Heart left ventricle (tissue), 13 donors: Measurements from ENCODE around the gene RPS14.

Experiments
- CTCF ChIP-seq, 12 donors: fragments of 200-600 bp; sonication (generic) in 4 of 12; IDR thresholded peaks; one replicate each; pipeline versions ENCODE4 v1.5.0 to v1.8.0; 2018 to 2022; ENCODE audit warnings: antibody characterized with exemption in 12 of 12, mild to moderate bottlenecking in 5 of 12
- POLR2A ChIP-seq, 2 donors: fragments of 450-650 bp; IDR thresholded peaks; one replicate each; pipeline ENCODE4 v1.6.1; 2017; ENCODE audit warnings: antibody characterized with exemption in 2 of 2, mild to moderate bottlenecking in 2 of 2, moderate library complexity in 2 of 2
- donor health status: ischemic (EF 13 %, LVEDD 7.1; RV severe dilation, severe dysfunction).
- donor health status: DM: no; HTN: yes; CAD: no.
- donor health status: DM: no; HTN: no; CAD: no.
- donor health status: ischemic (EF 25% LVEDD 6.9; RV normal size, moderate dysfunction).
- donor health status: ischemic (EF 25% LVEDD 5.7; RV mildly dilated, moderate dysfunction).
- donor health status: ischemic (EF 35%, LVEDD 5.7; RV mildly dilated, moderate dysfunction).
- donor health status: nonischemic (EF 11% LVEDD 7.7; RV severe dilation, severe dysfunction).
- donor health status: DM: yes; HTN: yes; CAD: no.
- donor health status: PGD.
- donor health status: ischemic (EF 29% LVEDD 5.4; RV normal size, mild dysfunction).
- donor health status: nonischemic (EF 23%, LVEDD 6.1; RV moderate dilation, normal function).

GRCh38 chr5:150438873-150439546, 10.5 kb downstream of the RPS14 start:
- no peak for TF ChIP-seq POLR2A (IDR thresholded peaks at IDR 0.05)
- TF ChIP-seq CTCF (IDR thresholded peaks at IDR 0.05) = peak in 11 of 12 donors; percentile 23 to 63 (median 51)
